Transverse colon (tissue), 3 donors: Measurements from ENCODE around the gene CAPN7.
A peak's percentile ranks its signal among the peaks of the same experiment; 100 is the strongest.

Source experiments
- EP300 ChIP-seq: sonication (generic); formaldehyde crosslinking; IDR thresholded peaks from one replicate; pipeline ENCODE4 v1.6.1; 2017; ENCODE audit warnings: antibody characterized with exemption, low read depth
- TF ChIP-seq, protein P1 (sequence below), 5 experiments: fragments of 200-600 bp in 3 of 5; fragments of 450-650 bp in 2 of 5; sonication (generic) in 3 of 5; IDR thresholded peaks; 1 replicate in 2 of 5; 2 replicates in 3 of 5; pipeline ENCODE4 v1.5.1; 2016 to 2017; ENCODE audit warnings: antibody characterized with exemption in 5 of 5, inconsistent platforms in 3 of 5, mild to moderate bottlenecking in 2 of 5, moderate library complexity in 1 of 5

DNA sequence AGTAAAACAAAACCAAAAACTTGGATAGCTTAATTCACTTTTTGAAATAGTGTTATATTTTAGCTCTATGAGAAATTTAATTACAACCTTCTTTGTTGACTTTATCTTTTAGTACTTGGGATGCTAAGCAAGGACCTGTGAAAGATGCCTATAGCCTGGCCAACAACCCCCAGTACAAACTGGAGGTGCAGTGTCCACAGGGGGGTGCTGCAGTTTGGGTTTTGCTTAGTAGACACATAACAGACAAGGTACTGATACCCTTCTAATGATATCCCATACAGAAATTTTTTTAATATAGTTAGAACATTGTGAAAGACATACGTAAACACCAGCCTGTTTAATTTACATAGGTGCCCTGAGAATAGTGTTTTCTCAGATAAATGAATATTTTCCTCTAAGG is 35.3 kb downstream of the CAPN7 start:
- TF ChIP-seq, protein P1, sequence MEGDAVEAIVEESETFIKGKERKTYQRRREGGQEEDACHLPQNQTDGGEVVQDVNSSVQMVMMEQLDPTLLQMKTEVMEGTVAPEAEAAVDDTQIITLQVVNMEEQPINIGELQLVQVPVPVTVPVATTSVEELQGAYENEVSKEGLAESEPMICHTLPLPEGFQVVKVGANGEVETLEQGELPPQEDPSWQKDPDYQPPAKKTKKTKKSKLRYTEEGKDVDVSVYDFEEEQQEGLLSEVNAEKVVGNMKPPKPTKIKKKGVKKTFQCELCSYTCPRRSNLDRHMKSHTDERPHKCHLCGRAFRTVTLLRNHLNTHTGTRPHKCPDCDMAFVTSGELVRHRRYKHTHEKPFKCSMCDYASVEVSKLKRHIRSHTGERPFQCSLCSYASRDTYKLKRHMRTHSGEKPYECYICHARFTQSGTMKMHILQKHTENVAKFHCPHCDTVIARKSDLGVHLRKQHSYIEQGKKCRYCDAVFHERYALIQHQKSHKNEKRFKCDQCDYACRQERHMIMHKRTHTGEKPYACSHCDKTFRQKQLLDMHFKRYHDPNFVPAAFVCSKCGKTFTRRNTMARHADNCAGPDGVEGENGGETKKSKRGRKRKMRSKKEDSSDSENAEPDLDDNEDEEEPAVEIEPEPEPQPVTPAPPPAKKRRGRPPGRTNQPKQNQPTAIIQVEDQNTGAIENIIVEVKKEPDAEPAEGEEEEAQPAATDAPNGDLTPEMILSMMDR (IDR thresholded peaks at IDR 0.05): peak in 2 of 5 experiments; percentile 8 to 16
- TF ChIP-seq EP300: no peak
